ENCODE results near the gene GREB1.

GREB1 gene

GRCh38 chr2:11540996-11541692, 7.3 kb downstream of the GREB1 start:
- peak; percentile 29 for DNase-seq

GRCh38 chr2:11541693-11542274, 7.9 kb downstream of the GREB1 start:
- no peak for DNase-seq

- no peak for DNase-seq
These were observed 8.5 kb downstream of the GREB1 start for GRCh38 chr2:11542275-11542819.

GRCh38 chr2:11543337-11544216, 9.7 kb downstream of the GREB1 start:
- DNase-seq, result no peak

- DNase-seq, result no peak
These were observed 12.2 kb downstream of the GREB1 start for GRCh38 chr2:11546072-11546471.

- DNase-seq, result no peak
These were observed 14.2 kb downstream of the GREB1 start for GRCh38 chr2:11547912-11548497.

- DNase-seq, result no peak
These were observed 16.5 kb downstream of the GREB1 start for GRCh38 chr2:11550302-11550701.

GRCh38 chr2:11550901-11551568, 17.2 kb downstream of the GREB1 start:
- DNase-seq, result no peak

- no peak for DNase-seq
These were observed 17.9 kb downstream of the GREB1 start for GRCh38 chr2:11551569-11552259.

- DNase-seq, result no peak
These were observed 18.4 kb downstream of the GREB1 start for GRCh38 chr2:11552260-11552638.

- no peak for DNase-seq
These were observed 20.0 kb downstream of the GREB1 start for GRCh38 chr2:11553661-11554398.

- no peak for DNase-seq
These were observed 20.5 kb downstream of the GREB1 start for GRCh38 chr2:11554399-11554716.

GRCh38 chr2:11556101-11556806, 22.4 kb downstream of the GREB1 start:
- no peak for DNase-seq

- no peak for DNase-seq
These were observed 24.5 kb downstream of the GREB1 start for GRCh38 chr2:11558214-11558886.

- DNase-seq, result no peak
These were observed 25.4 kb downstream of the GREB1 start for GRCh38 chr2:11559066-11559785.

GRCh38 chr2:11559786-11560155, 25.9 kb downstream of the GREB1 start:
- no peak for DNase-seq

- DNase-seq, result no peak
These were observed 27.0 kb downstream of the GREB1 start for GRCh38 chr2:11560806-11561205.

GRCh38 chr2:11562011-11562410, 28.2 kb downstream of the GREB1 start:
- no peak for DNase-seq

- no peak for DNase-seq
These were observed 28.6 kb downstream of the GREB1 start for GRCh38 chr2:11562476-11562875.

Data from NCI-H345 (cell line).